Brain microvascular endothelial cell (primary cell): Measurements from ENCODE around the gene ARHGAP25.

Source experiments
- DNase-seq: peaks from one replicate; pipeline ENCODE4 v3.0.0-alpha.2; 2020
- H3K27ac ChIP-seq: fragments of 250-450 bp; sonication (Bioruptor Pico); 2 replicates; pipeline ENCODE4 v1.5.1; 2020; ENCODE audit warnings: mild to moderate bottlenecking, moderate library complexity
- H3K27me3 ChIP-seq: fragments of 250-450 bp; sonication (Bioruptor Pico); replicated peaks from 2 replicates; pipeline ENCODE4 v1.5.1; 2020; ENCODE audit warnings: mild to moderate bottlenecking
- H3K36me3 ChIP-seq: fragments of 250-450 bp; sonication (Bioruptor Pico); replicated peaks from 2 replicates; pipeline ENCODE4 v1.5.1; 2020; ENCODE audit warnings: mild to moderate bottlenecking
- H3K4me3 ChIP-seq: 2 replicates; pipeline ENCODE4 v1.5.1; 2011; ENCODE audit warnings: low read depth, mild to moderate bottlenecking, control low read depth, low read length, moderate library complexity
- in situ Hi-C: cut with HindIII; loops from 2 replicates; pipeline ENCODE4 v1.10.0; 2017; ENCODE audit warnings: low sequenced_read_pairs, low pct_ligation_motif_present
- TF ChIP-seq, protein P1 (sequence below): IDR thresholded peaks from 2 replicates; pipeline ENCODE4 v1.5.1; 2011; ENCODE audit warnings: low read depth, mild to moderate bottlenecking, moderate library complexity, low read length, control low read depth, inconsistent platforms; ENCODE audit errors: missing control alignments

Gene ARHGAP25

DNA sequence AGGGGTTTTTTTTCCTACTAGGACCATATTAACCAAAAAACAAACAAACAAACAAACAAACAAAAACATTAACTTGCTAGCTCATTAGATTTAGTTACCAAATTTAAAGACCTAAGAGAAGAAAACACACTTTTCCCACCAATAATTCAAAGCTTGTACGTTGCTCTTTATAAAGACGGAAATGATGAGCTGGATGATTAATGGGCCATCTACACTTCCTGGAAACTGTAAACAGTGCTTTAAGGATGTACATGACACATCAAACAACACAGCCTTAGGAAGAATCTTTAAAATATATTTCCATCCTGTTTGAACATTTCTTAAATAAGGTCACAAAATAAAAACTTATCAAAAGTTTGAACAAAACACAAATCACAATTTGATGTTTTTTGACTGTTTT, 135.6 kb downstream of the ARHGAP25 start:
- Histone ChIP-seq H3K27me3 (no peaks in the 10 kb centered on the region), H3K4me3 (no peak overlapping the region), H3K27ac (no peak overlapping the region), H3K36me3 (no peaks in the 10 kb centered on the region)
- no peak for DNase-seq
- TF ChIP-seq, protein P1, sequence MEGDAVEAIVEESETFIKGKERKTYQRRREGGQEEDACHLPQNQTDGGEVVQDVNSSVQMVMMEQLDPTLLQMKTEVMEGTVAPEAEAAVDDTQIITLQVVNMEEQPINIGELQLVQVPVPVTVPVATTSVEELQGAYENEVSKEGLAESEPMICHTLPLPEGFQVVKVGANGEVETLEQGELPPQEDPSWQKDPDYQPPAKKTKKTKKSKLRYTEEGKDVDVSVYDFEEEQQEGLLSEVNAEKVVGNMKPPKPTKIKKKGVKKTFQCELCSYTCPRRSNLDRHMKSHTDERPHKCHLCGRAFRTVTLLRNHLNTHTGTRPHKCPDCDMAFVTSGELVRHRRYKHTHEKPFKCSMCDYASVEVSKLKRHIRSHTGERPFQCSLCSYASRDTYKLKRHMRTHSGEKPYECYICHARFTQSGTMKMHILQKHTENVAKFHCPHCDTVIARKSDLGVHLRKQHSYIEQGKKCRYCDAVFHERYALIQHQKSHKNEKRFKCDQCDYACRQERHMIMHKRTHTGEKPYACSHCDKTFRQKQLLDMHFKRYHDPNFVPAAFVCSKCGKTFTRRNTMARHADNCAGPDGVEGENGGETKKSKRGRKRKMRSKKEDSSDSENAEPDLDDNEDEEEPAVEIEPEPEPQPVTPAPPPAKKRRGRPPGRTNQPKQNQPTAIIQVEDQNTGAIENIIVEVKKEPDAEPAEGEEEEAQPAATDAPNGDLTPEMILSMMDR = no peak
- in situ Hi-C loops = no loop called here

DNA sequence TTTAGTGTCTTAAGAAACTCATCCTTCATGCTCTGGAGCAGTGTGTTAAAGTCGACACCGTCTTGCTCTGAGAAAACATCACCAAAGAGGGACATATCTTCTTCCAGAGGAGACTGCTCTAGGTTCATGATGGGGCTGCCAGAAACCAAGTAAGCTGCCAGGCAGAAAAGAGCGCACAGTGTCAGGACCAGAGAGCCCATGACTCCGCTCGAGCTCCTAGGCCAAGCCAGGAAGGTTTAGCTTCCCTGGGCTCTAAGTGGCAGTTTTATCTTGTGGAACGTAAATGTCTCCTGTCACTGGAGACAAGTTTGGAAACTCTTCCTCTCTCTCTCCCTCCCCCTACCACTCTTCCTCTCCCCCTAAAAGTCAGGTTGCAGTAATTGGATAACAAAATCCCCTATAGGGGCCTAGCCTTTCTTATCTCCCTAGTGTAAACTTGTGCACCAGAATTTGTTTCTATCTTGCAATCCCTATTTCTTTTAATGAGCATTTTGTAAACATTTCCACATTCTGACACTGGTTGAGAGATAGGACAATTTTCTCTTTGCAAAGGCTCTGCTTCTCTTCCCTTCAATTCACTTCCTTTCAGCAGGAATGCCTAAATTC, 136.7 kb downstream of the ARHGAP25 start, which contains the start of gene BMP10:
BMP10 (minus strand) TSS at position 239 of the 606 bp plus-strand sequence; CDS start at position 200, 39 bp downstream.
- in situ Hi-C loops = no loop called here
- TF ChIP-seq, protein P1 = no peak
- H3K27ac ChIP-seq = no peak within 1 kb of the TSS

More for the DNA sequence above, 136.7 kb downstream of the ARHGAP25 start, which contains the start of gene BMP10:
- H3K4me3 ChIP-seq = no peak within 1 kb of the TSS
- DNase-seq = no peak
- no peaks in the 10 kb centered on the region for H3K36me3 ChIP-seq
- H3K27me3 ChIP-seq = no peaks in the 10 kb centered on the region
